Endothelial cell of umbilical vein (primary cell): Measurements from ENCODE around the gene IL15. TPM values are rescaled to one million over a fixed set of nuclear protein-coding genes. Genes with fewer than 3 reads are reported as not detected.

ENCODE experiments used
- BruUV-seq: library from RNA; stranded (reverse); fragments of 400-500 nt; replicated peaks from 2 replicates; lab custom pipeline; 2021; lab: Mats Ljungman, UMichigan
- CTCF ChIA-PET: fragments of 300-600, 350-600 bp; sonication (Branson Sonifier 250); formaldehyde crosslinking; loops from one replicate; lab custom pipeline; 2021; ENCODE audit warnings: antibody characterized with exemption, inconsistent platforms; lab: Charles Lee
- POLR2A ChIA-PET: fragments of 300-600, 350-600 bp; sonication (Branson Sonifier 250); formaldehyde crosslinking; loops from one replicate; lab custom pipeline; 2021; ENCODE audit warnings: antibody characterized with exemption, inconsistent platforms; lab: Charles Lee
- DNase-seq: peaks from one replicate; pipeline ENCODE4 v3.0.0-alpha.2; 2011; ENCODE audit warnings: low read depth, low spot score
- FAIRE-seq: peaks from 2 replicates; lab custom pipeline; 2011; peaks lifted over from hg19 to GRCh38; lab: Jason Lieb, UNC
- H2AFZ ChIP-seq: 2 replicates; pipeline ENCODE4 v1.6.0; 2012; ENCODE audit warnings: low read depth, low read length, control low read depth, inconsistent platforms
- H3K27ac ChIP-seq: 2 replicates; pipeline ENCODE4 v1.5.1; 2011; ENCODE audit warnings: low read depth, mild to moderate bottlenecking, control low read depth, low read length, moderate library complexity; ENCODE audit not compliant: insufficient read depth
- H3K27me3 ChIP-seq, 2 experiments: 2 replicates each; pipeline versions ENCODE4 v1.6.0 to v1.6.1; 2011; ENCODE audit warnings: low read length in 2 of 2, mixed read lengths in 1 of 2; ENCODE audit not compliant: control insufficient read depth in 2 of 2, insufficient read depth in 2 of 2
- H3K36me3 ChIP-seq, 2 experiments: 2 replicates in 1 of 2; 3 replicates in 1 of 2; pipeline ENCODE4 v1.5.1; 2011; ENCODE audit warnings: low read length in 2 of 2, mild to moderate bottlenecking in 1 of 2, moderate library complexity in 1 of 2; ENCODE audit not compliant: control insufficient read depth in 2 of 2, insufficient read depth in 2 of 2; ENCODE audit errors: extremely low read depth in 1 of 2
- H3K4me1 ChIP-seq: 3 replicates; pipeline ENCODE4 v1.5.1; 2011; ENCODE audit warnings: mild to moderate bottlenecking, low read length; ENCODE audit not compliant: control insufficient read depth, insufficient read depth; ENCODE audit errors: extremely low read depth
- H3K4me2 ChIP-seq: 2 replicates; pipeline ENCODE4 v1.6.1; 2011; ENCODE audit warnings: low read length, control low read depth, mixed read lengths; ENCODE audit not compliant: insufficient read depth
- H3K4me3 ChIP-seq, 3 experiments: fragments of 200-600 bp in 1 of 3; sonication (generic), shearing (Covaris generic) in 1 of 3; replicated peaks in 1 of 3; 2 replicates each; pipeline ENCODE4 v1.5.1; 2011 to 2016; ENCODE audit warnings: control low read depth in 3 of 3, low read length in 3 of 3, mild to moderate bottlenecking in 2 of 3, inconsistent platforms in 1 of 3, low read depth in 1 of 3, moderate library complexity in 1 of 3; ENCODE audit not compliant: insufficient read depth in 1 of 3
- H3K79me2 ChIP-seq: 2 replicates; pipeline ENCODE4 v1.6.0; 2012; ENCODE audit warnings: low read length, inconsistent platforms; ENCODE audit not compliant: control insufficient read depth, insufficient read depth
- H3K9ac ChIP-seq: replicated peaks from 2 replicates; pipeline ENCODE3; 2011; ENCODE audit warnings: low read length, control low read depth; ENCODE audit not compliant: insufficient read depth; ENCODE audit errors: extremely low read depth
- H3K9me1 ChIP-seq: replicated peaks from 3 replicates; pipeline ENCODE4 v1.6.0; 2011; ENCODE audit warnings: mild to moderate bottlenecking, low read length; ENCODE audit not compliant: control insufficient read depth, insufficient read depth; ENCODE audit errors: extremely low read depth
- H3K9me3 ChIP-seq: replicated peaks from 2 replicates; pipeline ENCODE4 v1.5.1; 2012; ENCODE audit warnings: low read length, inconsistent platforms; ENCODE audit not compliant: control insufficient read depth, insufficient read depth
- H4K20me1 ChIP-seq: replicated peaks from 2 replicates; pipeline ENCODE3; 2011; ENCODE audit warnings: mild to moderate bottlenecking, low read length; ENCODE audit not compliant: control insufficient read depth, insufficient read depth; ENCODE audit errors: extremely low read depth
- CTCF ChIP-seq, 2 donors: IDR thresholded peaks; 1 replicate in 1 of 2; 2 replicates in 1 of 2; pipeline ENCODE4 v1.5.1; 2011; ENCODE audit warnings: low read length in 2 of 2, mild to moderate bottlenecking in 2 of 2, moderate library complexity in 2 of 2, control low read depth in 1 of 2, inconsistent platforms in 1 of 2, low read depth in 1 of 2; ENCODE audit not compliant: insufficient read depth in 1 of 2; ENCODE audit errors: extremely low read depth in 1 of 2
- EZH2 ChIP-seq: IDR thresholded peaks from 2 replicates; pipeline ENCODE4 v1.6.1; 2012; ENCODE audit warnings: borderline replicate concordance, low read depth, mild to moderate bottlenecking, moderate library complexity, low read length, inconsistent platforms; ENCODE audit not compliant: severe bottlenecking
- FOS ChIP-seq: IDR thresholded peaks from 2 replicates; pipeline ENCODE4 v1.6.1; 2011; ENCODE audit warnings: mild to moderate bottlenecking, low read length, moderate library complexity, borderline replicate concordance; ENCODE audit not compliant: insufficient read depth
- GATA2 ChIP-seq: IDR thresholded peaks from 2 replicates; pipeline ENCODE4 v1.7.0; 2011; ENCODE audit warnings: low read depth, mild to moderate bottlenecking, moderate library complexity, mixed read lengths, low read length; ENCODE audit not compliant: insufficient read length, insufficient read depth
- JUN ChIP-seq: IDR thresholded peaks from 2 replicates; pipeline ENCODE4 v1.6.1; 2011; ENCODE audit warnings: borderline replicate concordance, low read depth; ENCODE audit not compliant: insufficient read length, insufficient read depth
- MYC ChIP-seq: IDR thresholded peaks from one replicate; pipeline ENCODE4 v1.6.1; 2011; ENCODE audit warnings: mild to moderate bottlenecking, low read depth, low read length
- POLR2A ChIP-seq: IDR thresholded peaks from 2 replicates; pipeline ENCODE4 v1.6.1; 2012; ENCODE audit warnings: low read depth, mild to moderate bottlenecking, control low read depth, low read length
- POLR2AphosphoS5 ChIP-seq: IDR thresholded peaks from 2 replicates; pipeline ENCODE4 v1.6.1; 2012; ENCODE audit warnings: low read depth, mild to moderate bottlenecking, control low read depth, low read length, moderate library complexity; ENCODE audit not compliant: insufficient read depth
- dilution Hi-C: fragments of 300-500 bp; cut with MboI; formaldehyde crosslinking; loops from one replicate; pipeline ENCODE4 v1.15.0; 2019; ENCODE audit warnings: low sequenced_read_pairs; ENCODE audit not compliant: extremely low pct_ligation_motif_present
- intact Hi-C: fragments of 100-400 bp; cut with micrococcal nuclease; formaldehyde crosslinking; loops from one replicate; pipeline ENCODE4 v1.10.0; 2022
- polyA plus RNA-seq, 4 experiments: library from polyadenylated mRNA; depleted of rRNA in 3 of 4; stranded (reverse) in 3 of 4; unstranded in 1 of 4; fragments of >200 nt; gene quantifications; 2 replicates each; pipeline versions ENCODE4 v1.2.1 to v1.2.3, GENCODE V29; 2011 to 2012; ENCODE audit warnings: missing spikeins in 1 of 4
- total RNA-seq: library from RNA; stranded (reverse); gene quantifications from 2 replicates; pipeline ENCODE4 v1.2.3, GENCODE V29; 2021
- TF ChIP-seq, protein P1 (sequence below): IDR thresholded peaks from 2 replicates; pipeline ENCODE4 v1.6.1; 2011; ENCODE audit not compliant: insufficient read depth, insufficient read length

IL15 gene
- total and polyA plus RNA-seq, 2 donors (not counting 3 experiments of a cell fraction or from before 2014, with no cell fraction given), result 3.0 to 3.1 TPM

DNA sequence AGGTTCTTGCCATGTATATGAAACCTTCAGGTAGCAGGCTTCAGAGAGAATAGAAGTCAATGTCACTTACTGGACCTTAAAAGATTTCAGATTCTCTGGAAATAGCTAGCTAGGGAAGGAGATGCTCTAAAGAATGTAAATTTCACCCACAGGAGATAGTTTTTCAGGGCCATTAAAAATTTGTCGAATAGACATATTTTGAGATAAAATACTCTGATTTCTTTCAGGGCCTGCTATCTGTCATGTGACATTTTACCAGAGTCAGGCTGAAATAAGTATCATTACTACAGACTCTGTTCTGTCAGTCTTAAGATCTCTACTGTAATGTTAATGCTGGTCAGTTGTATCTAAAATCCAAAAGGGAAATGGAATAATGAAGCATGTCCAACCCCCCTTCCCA is 15.7 kb upstream of the IL15 start:
- CTCF ChIA-PET, result interaction anchor here (1.2 kb wide), 1 partner anchor 271 kb away, joined by 3 read pairs; no protein-coding TSS in a partner anchor
- Histone ChIP-seq H4K20me1 (no peaks in the 10 kb centered on the region), H3K27me3 (no peaks in the 10 kb centered on the region), H3K4me3 (no peak overlapping the region), H3K4me1 (no peaks in the 10 kb centered on the region), H3K9me1 (no peaks in the 10 kb centered on the region), H3K79me2 (no peaks in the 10 kb centered on the region), H3K36me3 (no peaks in the 10 kb centered on the region), H3K27ac (no peak overlapping the region), H3K9me3 (no peaks in the 10 kb centered on the region), H3K9ac (no peak overlapping the region), H2AFZ (no peak overlapping the region), H3K4me2 (no peak overlapping the region)
- BruUV-seq, result no TSS peak
- DNase-seq, result no peak
- POLR2A ChIA-PET, result no interaction called here
- dilution Hi-C loops (no loop called here), intact Hi-C loops (no loop called here)
- FAIRE-seq, result no peak
- TF ChIP-seq POLR2A, result no peak
- no peak for TF ChIP-seq JUN
- no peak for TF ChIP-seq POLR2AphosphoS5
- no peak for TF ChIP-seq EZH2
- TF ChIP-seq MYC, result no peak
- TF ChIP-seq FOS, result no peak
- TF ChIP-seq GATA2, result no peak
- TF ChIP-seq, protein P1, sequence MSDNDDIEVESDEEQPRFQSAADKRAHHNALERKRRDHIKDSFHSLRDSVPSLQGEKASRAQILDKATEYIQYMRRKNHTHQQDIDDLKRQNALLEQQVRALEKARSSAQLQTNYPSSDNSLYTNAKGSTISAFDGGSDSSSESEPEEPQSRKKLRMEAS, result no peak
- no peak for TF ChIP-seq CTCF (IDR thresholded peaks at IDR 0.05; ENCODE audit: extremely low read depth in 1 of 2, insufficient read depth in 1 of 2, low read depth in 1 of 2, low read length in 2 of 2)
